ENCODE measurements around the gene NAP1L1.

The NAP1L1 gene, protein sequence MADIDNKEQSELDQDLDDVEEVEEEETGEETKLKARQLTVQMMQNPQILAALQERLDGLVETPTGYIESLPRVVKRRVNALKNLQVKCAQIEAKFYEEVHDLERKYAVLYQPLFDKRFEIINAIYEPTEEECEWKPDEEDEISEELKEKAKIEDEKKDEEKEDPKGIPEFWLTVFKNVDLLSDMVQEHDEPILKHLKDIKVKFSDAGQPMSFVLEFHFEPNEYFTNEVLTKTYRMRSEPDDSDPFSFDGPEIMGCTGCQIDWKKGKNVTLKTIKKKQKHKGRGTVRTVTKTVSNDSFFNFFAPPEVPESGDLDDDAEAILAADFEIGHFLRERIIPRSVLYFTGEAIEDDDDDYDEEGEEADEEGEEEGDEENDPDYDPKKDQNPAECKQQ

DNA sequence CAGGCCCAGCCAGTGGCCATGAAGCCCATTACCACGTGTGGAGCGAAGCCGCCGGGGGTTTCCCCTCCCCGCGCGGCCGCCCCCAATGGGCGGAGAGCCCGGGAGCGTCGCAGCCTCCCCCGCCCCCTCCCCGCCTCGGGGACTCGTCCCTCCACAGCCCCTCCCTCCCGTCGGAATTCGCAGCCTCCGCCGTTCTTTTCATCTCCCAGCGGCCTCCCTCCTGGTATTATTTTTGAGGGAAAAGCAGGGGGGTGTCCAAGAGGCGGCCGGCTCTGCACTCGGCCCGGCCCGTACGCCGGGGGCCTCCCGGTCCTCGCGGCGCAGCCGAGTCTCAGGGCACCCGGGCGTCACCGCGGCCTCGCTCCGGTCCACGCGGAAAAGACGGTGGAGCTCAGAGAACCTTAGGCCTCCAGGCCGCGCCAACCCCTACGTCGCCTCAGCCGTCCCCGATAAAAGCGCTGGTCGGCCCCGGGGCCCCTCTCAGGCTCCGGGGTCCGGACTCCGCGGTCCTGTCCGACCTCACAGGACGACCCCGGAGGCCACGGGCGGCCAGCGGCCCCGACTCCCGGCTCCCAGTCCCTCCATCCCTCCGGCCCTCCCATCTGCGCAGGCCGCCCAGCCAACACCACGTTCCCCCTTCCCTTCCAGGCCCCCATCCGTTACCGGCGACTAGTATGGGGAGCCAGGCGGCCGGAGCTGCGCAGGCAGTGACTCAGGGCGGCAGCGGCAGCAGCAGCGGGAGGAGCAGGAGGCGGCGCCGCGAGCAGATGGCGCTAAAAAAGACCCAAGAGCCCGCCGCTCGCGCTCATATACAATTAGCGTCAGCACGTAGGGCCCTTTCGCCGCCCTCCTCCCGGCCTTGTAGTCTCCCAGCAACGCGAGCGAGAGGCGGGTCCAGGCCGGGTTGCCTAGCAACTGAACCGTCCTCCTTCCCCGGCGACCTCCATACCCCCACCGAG is at the start of gene NAP1L1:
NAP1L1 (minus strand) TSS at position 782 of the 959 bp plus-strand sequence. CDS start 10,466 bp downstream, outside the sequence.
- no peak for FAIRE-seq

DNA sequence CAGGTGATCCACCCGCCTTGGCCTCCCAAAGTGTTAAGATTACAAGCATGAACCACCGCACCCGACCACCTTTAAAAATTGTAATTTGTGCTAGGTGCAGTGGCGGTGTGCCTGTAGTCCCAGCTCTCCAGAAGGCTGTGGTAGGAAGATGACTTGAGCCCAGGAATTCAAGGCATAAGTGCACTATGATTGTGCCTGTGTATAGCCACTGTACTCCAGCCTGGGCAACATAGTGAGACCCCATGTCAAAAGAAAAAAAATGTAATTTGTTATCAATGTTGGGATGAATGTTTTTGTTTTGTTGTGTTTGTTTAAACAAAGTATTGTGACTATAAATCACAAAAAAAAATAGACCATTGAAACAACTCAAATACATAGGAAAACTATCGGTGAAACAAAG is 43.1 kb upstream of the NAP1L1 start:
- FAIRE-seq = no peak

DNA sequence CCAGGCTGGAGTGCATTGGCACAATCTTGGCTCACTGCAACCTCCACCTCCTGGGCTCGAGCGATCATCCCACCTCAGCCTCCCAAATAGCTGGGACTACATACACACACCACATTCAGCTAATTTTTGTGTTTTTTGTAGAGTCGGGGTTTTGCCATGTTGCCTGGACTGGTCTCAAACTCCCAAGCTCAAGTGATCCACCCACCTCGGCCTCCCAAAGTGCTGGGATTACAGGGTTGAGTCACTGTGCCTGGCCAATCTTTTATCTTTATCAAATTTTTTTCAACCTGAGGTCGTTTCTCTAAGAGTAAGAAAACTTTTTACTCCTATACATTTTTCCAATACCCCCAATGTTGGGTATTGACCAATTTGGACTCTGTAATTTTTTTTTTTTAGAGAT is 40.0 kb upstream of the NAP1L1 start:
- FAIRE-seq = no peak

DNA sequence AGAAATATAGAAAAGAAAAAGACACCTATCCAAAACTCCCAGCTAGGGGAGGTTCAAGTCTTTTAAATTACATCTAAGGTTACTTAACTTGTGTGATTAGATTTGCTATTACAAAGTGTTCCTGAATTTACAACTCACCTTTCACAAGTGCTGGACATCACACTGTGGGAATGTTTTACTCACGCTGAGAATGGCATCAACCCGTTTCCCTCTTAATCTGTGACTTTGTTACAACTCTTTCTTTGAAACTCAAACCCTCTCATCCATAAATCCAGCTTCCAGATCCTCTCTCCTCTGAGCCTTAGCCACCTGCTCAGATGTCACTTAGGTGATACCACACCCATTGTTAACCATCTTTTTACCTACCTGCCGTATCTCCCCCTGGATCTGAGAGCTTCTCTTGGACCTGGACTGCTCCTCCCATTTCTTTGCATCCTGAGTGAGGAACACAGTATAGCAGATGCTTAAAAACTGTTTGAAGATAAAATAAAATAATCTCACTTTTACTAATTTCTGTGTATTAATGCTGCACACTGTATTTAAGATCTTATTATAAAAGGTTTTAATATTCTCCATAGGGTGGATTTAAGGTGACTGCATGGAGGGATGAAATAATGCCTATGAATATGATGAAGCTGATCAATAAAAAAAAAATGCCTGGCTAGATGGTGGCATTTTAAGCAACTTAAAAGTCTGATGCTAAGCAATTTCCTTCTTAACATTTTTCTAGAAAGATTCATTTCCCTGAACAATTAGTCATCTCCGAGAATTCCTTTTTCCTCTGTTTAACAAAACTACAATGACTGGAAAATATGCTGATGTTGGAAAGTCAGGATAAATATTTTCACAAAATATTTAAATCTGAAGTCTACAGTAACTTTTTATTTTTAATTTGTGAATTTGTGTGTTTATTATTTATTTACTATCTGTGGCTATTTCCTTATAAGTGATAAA is 39.1 kb upstream of the NAP1L1 start:
- no peak for FAIRE-seq

DNA sequence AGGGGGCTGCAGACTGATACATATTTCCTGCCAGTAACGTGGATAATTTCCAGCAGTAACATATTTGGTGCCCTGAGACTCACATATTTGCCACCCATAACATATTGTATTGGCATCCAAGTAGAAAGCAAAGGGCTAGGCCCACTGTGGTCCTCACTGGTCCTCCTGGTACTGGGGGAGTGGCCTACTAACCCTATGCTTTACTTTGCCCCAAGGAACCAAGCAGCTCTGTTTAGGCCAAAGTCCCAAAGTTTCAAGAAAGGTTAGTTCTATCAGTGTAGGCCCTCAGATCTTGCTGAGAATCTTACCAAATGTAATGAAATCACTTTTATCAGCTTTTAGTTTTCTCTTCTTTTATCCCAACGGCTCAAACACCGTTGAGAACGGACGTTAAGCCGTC is 35.4 kb upstream of the NAP1L1 start:
- no peak for FAIRE-seq

DNA sequence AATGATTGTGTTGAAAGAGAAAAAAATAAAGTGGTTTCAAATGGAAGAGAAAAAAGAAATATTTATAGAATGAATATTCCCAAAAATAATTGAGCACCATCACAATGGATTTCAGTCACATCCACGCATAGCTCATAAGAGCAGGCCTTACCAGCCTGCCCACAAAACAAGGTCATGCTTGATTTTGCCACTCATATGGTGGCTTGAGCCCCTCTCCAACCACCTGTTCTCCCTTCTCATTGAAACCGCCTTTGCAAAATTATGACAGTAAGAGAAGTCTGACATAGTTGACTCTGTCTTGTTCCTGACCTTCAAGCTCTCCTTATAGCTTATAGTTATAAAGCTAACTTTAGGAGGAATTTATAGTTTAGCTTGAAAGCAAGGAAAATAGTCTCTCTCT is 33.3 kb upstream of the NAP1L1 start:
- FAIRE-seq = no peak

DNA sequence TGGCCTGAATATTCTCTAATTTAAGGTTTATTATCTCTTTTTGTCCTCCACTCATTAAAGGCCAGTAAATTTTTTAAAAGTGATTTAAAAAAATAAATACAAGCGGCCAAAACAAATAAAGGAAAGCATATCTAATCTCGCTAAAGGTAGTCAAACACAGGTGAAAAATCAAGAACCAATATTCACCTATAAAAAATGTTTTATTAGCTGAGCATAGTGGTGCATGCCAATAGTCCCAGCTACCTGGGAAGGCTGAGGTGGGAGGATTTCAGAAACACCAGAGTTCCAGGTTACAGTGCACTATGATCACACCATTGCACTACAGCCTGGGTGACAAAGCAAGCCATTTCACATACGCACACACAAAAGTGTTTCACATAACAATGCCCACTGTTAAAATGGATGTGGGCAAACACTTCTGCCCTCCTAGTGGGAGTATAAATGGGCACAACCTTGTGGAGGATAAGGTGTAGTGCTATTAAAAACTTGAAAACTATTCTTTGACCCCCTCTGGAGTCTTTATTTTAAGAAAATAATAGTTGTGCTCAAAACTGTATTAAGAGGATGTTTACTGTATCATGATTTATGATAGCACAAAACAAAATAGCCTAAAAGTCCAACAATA is 32.7 kb upstream of the NAP1L1 start:
- no peak for FAIRE-seq

DNA sequence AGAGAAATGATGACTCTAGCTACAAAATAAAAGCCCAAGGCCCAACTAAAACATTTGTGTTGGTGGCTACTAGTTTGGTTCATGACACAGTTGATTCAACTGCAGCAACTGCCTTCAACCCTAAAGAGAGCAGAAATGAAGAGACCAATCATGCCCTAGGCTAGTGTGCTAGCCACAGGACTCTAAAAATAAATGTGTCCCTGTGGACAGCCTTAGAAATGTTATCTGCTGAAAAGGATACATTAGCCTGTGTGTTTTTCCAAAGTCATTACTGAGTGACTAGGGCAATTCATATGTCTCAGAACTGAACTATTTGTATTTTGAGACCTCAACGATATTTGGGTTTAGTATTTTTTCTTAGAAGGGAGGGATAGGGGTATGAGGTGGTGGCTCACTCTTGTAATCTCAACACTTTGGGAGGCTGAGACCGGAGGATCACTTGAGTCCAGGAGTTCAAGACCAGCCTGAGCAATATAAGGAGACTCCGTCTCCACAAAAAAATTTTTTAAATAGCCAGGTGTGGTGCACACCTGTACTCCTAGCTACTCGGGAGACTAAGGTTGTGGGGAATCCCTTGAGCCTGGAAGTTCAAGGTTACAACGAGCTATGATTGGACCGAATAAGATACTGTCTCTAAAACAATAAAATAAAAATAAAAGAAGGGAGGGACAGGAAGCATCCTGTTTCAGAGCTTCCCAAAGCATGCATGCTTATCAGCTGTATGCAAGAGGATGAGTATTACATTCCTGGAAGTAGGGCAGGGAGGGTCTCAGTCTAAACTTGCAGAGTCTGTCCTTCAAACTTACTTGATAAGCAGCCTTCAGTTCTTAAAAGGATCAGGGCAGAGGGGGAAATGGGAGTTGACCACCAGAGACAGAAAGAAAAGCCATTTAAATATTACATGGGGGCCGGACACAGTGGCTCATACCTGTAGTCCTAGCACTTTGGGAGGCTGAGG is 29.6 kb upstream of the NAP1L1 start:
- FAIRE-seq = no peak

DNA sequence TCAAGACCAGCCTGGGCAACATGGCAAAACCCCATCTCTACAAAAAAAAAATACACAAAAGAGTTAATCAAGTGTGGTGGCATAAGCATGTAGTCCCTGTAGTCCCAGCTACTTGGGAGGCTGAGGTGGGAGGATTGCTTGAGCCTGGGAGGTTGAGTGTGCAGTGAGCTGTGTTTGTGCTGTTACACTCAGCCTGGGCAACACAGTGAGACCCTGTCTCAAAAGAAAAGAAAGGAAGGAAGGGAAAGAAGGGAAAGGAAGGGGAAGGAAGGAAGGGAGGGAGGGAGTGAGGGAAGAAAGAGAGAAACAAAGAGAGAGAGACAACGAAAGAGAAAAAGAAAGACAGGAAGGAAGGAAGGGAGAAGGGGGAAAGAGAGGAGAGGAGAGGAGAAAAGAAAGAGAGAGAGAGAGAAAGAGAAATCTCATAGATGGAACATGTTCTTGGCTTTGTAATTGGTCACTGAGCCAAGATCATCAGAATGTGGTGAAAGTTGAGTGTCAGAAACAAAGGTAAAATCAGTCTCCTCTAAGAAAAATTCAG is 26.8 kb upstream of the NAP1L1 start:
- no peak for FAIRE-seq

DNA sequence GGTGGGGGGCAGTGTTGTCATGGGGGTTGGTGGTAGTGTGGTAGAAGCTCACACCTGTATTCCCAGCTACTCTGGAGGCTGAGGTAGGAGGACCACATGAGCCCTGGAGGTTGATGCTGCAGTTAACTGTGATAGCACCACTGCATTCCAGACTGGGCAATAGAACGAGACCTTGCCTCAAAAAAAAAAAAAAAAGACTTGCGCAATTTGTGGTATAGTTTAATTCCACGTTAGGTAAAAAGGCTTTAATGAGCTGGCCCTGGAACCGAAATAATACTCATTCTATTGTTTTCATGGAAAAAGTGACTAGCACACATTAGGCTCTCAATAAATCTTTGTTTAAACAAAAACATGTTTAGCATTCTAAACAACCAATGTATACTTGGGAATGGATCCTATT is 25.4 kb upstream of the NAP1L1 start:
- FAIRE-seq = no peak

DNA sequence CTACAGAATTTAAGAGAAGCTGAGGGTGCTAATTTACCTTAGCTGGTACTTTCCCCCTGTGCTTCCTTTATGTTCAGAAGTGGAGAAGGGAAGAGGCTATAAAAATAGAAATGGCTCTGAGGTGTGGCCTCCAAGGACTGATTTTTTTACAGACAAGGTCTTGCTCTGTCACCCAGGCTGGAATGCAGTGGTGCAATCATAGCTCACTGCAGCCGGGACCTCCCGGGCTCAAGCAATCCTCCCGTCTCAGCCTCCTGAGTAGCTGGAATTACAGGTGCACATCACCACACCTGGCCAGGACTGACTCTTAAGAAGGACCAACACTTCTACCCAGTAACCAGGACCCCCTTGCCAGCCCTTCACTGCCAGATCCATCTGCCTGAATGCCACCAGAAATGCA is 23.9 kb upstream of the NAP1L1 start:
- no peak for FAIRE-seq

DNA sequence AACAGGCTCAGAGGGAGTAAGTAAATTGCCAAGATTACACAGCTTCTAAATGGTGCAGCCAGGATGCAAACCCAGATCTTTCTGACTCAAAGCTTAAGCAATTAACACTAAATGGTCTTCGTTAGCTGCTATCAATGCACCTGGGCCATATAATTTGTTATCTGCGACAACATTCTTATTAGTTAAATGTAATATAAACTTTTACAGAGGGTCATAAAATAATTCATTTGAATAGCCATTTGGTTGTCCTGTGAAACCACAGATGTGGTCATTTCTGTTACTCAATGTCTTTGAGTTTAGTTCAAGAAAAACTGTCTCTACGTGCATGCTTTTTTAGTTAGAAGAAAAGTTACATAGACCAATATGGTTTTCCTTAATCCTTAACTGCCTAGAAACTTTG is 22.1 kb upstream of the NAP1L1 start:
- no peak for FAIRE-seq

DNA sequence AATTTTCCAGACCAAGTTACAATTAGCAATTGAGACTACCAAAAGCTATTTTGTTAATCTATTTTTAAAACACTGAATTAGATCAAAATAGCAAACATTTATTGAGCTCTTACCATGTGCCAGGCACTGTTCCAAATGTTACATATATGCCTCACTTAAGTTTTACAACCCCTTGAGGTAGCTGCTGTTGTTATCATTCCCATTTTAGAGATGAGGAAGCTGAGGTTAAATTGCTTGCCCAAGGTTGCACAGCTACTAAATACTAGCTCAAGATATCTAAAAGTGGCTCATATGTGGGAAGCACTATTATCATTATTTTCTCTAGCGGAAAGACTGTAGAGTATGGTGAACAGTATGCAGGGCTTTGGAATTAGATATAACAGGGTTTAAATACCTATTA is 19.5 kb upstream of the NAP1L1 start:
- no peak for FAIRE-seq

DNA sequence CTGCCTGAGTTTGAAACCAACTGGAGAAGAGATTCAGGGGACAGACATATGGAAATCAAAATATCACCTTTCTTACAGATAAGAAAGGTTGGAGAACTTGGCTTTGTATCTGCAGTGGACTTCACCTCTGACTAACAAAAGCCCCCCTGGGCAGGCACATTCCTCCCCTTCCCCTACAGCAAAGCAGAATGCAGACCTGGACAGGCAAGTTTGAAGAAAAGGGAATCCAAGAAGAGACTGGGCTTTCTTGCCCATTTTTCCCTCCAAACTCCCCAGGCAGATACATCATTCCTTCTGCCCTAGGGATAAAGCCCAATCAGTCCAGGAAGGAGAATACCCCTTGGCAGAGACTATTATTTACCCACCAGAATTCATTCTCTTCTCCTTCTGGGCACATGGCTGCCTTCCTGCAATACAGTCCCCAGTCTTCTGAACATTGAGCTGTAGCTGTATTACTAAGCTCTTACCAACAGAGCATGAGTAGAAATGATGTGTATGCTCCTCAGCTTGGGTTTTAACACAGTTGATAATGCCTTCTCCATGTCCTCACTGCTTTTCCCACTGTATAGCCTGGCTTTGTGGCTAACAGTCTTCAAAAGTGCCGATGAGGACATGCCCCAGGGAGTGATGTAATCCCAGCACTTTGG is 17.4 kb upstream of the NAP1L1 start:
- no peak for FAIRE-seq

DNA sequence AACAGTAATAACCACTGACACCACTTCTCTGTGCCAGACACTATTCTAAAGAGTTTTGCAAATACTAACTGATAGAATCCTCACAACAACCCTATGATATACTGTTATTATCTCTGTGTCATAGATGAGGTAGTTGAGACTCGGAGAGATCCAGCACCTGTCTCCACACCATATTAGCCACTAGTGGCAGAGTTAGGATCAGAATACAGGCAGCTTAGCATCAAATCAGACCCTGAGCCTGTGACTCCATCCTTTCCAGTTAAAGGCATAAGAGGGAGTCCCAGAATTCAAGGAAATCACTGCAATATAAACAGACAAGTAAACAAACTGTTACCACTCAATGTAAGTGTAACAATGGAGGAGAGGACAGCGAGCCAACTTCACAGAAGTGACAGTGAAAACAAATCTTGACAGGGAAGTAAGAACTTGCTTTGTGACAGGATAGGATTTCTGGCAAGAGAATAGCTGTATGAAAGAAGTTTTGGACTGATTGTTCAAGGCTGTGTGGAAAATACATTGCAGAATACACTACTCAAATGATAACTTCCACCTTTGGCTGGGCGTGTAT is 11.7 kb upstream of the NAP1L1 start:
- no peak for FAIRE-seq

DNA sequence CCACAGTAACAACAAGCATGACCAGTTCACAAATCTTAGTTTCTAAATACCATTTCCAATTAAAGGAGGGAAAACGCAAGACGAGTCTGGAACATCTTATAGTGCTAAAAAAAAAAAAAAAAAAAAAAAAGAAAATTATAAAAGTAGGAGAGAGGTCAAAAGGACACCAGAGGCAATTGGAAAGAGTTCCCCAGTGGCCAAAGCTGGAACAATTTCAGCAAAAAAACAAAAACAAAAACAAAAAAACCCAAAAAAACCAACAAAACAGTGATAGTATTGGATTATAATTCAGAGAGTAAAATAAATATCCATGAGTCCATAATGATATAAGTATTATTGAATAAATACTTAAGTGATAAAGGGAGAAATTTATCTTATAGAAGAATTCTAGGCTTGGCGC is 10.3 kb upstream of the NAP1L1 start:
- FAIRE-seq = no peak

DNA sequence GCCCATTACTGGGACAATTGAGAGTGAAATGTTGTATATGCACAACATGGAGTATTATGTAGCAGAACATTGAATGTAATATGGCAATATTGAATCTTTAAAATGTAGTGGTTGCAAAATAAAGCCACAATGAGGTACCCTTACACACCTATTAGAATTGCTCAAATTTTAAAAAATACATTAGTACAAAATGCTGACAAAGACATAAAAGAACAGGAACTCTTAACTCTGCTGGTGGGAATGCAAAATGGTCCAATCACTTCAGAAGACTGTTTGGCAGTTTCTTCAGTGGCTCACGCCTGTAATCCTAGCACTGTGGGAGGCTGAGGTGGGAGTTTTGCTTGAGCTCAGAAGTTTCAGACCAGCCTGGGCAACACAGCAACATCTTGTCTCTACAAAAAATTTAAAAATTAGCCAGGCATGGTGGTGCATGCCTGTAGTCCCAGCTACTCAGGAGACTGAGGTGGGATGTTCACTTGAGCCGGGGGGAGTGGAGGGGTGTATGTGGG is 6.8 kb upstream of the NAP1L1 start:
- no peak for FAIRE-seq

DNA sequence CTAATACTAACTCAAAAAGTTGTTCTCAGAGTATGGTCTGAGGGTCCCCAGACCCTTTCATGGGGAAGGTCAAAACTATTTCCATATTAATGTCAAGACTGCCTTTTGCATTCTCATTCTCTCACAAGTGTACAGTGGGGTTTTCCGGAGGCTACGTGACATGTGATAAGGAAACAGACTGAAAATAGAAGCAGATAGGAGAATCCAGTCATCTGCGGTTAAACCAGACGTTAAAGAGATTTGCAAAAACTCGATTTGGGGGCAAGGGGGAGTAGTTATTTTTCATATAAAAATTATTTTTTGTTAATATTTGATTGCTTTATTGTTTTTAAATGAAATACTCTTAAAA is 1.0 kb upstream of the NAP1L1 start:
- FAIRE-seq = no peak

DNA sequence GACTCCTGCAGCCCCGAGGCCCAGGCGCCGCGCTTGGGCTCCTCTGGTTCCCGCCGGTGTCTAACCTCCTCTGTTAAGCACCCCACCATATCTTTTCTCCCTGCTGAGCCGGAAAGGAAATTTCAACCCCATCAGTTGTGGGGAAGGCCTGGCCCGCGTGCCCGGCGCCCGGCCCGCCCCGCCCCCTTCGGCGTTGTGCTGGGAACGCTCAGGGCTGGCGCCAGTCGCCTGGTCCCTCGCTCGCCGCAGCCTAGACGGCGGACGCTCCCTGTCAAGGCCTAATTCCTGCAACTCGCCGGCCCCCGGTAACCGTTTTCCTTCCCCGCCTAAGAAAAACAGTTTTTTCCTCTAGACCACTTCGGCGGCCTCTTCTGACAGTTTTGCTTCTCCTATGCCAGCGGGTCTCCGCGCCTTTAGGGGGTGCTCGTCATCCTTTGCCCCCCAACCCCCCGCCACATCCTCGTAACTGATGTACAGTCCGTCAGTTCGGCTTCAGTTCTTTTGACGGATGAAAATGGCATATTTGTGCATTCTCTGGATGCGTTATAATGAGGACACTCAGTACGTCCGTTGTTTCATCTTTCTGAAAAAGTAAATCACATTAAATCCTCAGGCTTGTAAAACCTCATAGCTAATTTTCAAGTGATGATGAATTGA is 506 bp upstream of the NAP1L1 start:
- peak; percentile 67 for FAIRE-seq

Data from TTC549 (cell line).